ENCODE results near the gene ZBED2. TPM values are rescaled to one million over a fixed set of nuclear protein-coding genes. Genes with fewer than 3 reads are reported as not detected.
"Not testable (repeated sequence)": the region's sequence is repeated elsewhere in the genome, so short reads cannot be mapped to it uniquely, and the experiment has no call there.

Gene ZBED2
- total and polyA plus RNA-seq, 2 donors (not counting 3 experiments of a cell fraction or from before 2014, with no cell fraction given): not detected

GRCh38 chr3:111635403-111635802, 40.3 kb upstream of the ZBED2 start:
- H3K79me2 ChIP-seq (ENCODE audit: control insufficient read depth, insufficient read depth, low read length): no peaks in the 10 kb centered on the region
- H3K27ac ChIP-seq (ENCODE audit: insufficient read depth, low read depth, low read length): no peak overlapping the region
- no peaks in the 10 kb centered on the region for H3K9me1 ChIP-seq (replicated peaks; ENCODE audit: control insufficient read depth, extremely low read depth, insufficient read depth, low read length)
- ChIA-PET POLR2A (no interaction called here), CTCF (no interaction called here)
- peaks cover 0 to 3% of the 10 kb centered on the region in 2 experiments for H3K27me3 ChIP-seq (ENCODE audit: control insufficient read depth in 2 of 2, insufficient read depth in 2 of 2, low read length in 2 of 2)
- no peak overlapping the region for H2AFZ ChIP-seq (ENCODE audit: low read depth, low read length)
- dilution Hi-C loops (cut with MboI; ENCODE audit: extremely low pct_ligation_motif_present, low sequenced_read_pairs): no loop called here
- no peaks in the 10 kb centered on the region for H4K20me1 ChIP-seq (replicated peaks; ENCODE audit: control insufficient read depth, extremely low read depth, insufficient read depth, low read length)
- no TSS peak for BruUV-seq (replicated peaks)
- TF ChIP-seq POLR2AphosphoS5 (IDR thresholded peaks at IDR 0.05; ENCODE audit: insufficient read depth, low read depth, low read length): no peak
- H3K36me3 ChIP-seq (ENCODE audit: control insufficient read depth in 2 of 2, extremely low read depth in 1 of 2, insufficient read depth in 2 of 2, low read length in 2 of 2): no peaks in the 10 kb centered on the region
- H3K4me2 ChIP-seq (ENCODE audit: insufficient read depth, low read length): no peak overlapping the region
- no peak for FAIRE-seq
- no peak overlapping the region for H3K4me3 ChIP-seq (replicated peaks in 1 of 3; ENCODE audit: insufficient read depth in 1 of 3, low read depth in 1 of 3, low read length in 3 of 3)
- intact Hi-C loops (cut with micrococcal nuclease): no loop called here
- no peak overlapping the region for H3K9ac ChIP-seq (replicated peaks; ENCODE audit: extremely low read depth, insufficient read depth, low read length)
- H3K4me1 ChIP-seq (ENCODE audit: control insufficient read depth, extremely low read depth, insufficient read depth, low read length): no peaks in the 10 kb centered on the region
- DNase-seq (ENCODE audit: low read depth, low spot score): no peak
- no peaks in the 10 kb centered on the region for H3K9me3 ChIP-seq (replicated peaks; ENCODE audit: control insufficient read depth, insufficient read depth, low read length)

GRCh38 chr3:111630638-111631037, 35.5 kb upstream of the ZBED2 start:
- CTCF ChIA-PET; H2AFZ ChIP-seq (ENCODE audit: low read depth, low read length); H3K4me3 ChIP-seq (replicated peaks in 1 of 3; ENCODE audit: insufficient read depth in 1 of 3, low read depth in 1 of 3, low read length in 3 of 3); dilution Hi-C loops (cut with MboI; ENCODE audit: extremely low pct_ligation_motif_present, low sequenced_read_pairs); intact Hi-C loops (cut with micrococcal nuclease); H3K79me2 ChIP-seq (ENCODE audit: control insufficient read depth, insufficient read depth, low read length); H3K9me1 ChIP-seq (replicated peaks; ENCODE audit: control insufficient read depth, extremely low read depth, insufficient read depth, low read length); FAIRE-seq; H3K27ac ChIP-seq (ENCODE audit: insufficient read depth, low read depth, low read length); H3K9me3 ChIP-seq (replicated peaks; ENCODE audit: control insufficient read depth, insufficient read depth, low read length); H3K9ac ChIP-seq (replicated peaks; ENCODE audit: extremely low read depth, insufficient read depth, low read length); H3K4me1 ChIP-seq (ENCODE audit: control insufficient read depth, extremely low read depth, insufficient read depth, low read length); POLR2A ChIA-PET; DNase-seq (ENCODE audit: low read depth, low spot score); H3K4me2 ChIP-seq (ENCODE audit: insufficient read depth, low read length); BruUV-seq (replicated peaks); H3K36me3 ChIP-seq (ENCODE audit: control insufficient read depth in 2 of 2, extremely low read depth in 1 of 2, insufficient read depth in 2 of 2, low read length in 2 of 2); H3K27me3 ChIP-seq (ENCODE audit: control insufficient read depth in 2 of 2, insufficient read depth in 2 of 2, low read length in 2 of 2); H4K20me1 ChIP-seq (replicated peaks; ENCODE audit: control insufficient read depth, extremely low read depth, insufficient read depth, low read length): not testable (repeated sequence)

- DNase-seq (ENCODE audit: low read depth, low spot score); POLR2A ChIA-PET; H3K9me3 ChIP-seq (replicated peaks; ENCODE audit: control insufficient read depth, insufficient read depth, low read length); H2AFZ ChIP-seq (ENCODE audit: low read depth, low read length); H3K4me3 ChIP-seq (replicated peaks in 1 of 3; ENCODE audit: insufficient read depth in 1 of 3, low read depth in 1 of 3, low read length in 3 of 3); H3K4me1 ChIP-seq (ENCODE audit: control insufficient read depth, extremely low read depth, insufficient read depth, low read length); CTCF ChIA-PET; H4K20me1 ChIP-seq (replicated peaks; ENCODE audit: control insufficient read depth, extremely low read depth, insufficient read depth, low read length); BruUV-seq (replicated peaks); H3K27me3 ChIP-seq (ENCODE audit: control insufficient read depth in 2 of 2, insufficient read depth in 2 of 2, low read length in 2 of 2); H3K9ac ChIP-seq (replicated peaks; ENCODE audit: extremely low read depth, insufficient read depth, low read length); H3K4me2 ChIP-seq (ENCODE audit: insufficient read depth, low read length); H3K36me3 ChIP-seq (ENCODE audit: control insufficient read depth in 2 of 2, extremely low read depth in 1 of 2, insufficient read depth in 2 of 2, low read length in 2 of 2); H3K79me2 ChIP-seq (ENCODE audit: control insufficient read depth, insufficient read depth, low read length); intact Hi-C loops (cut with micrococcal nuclease); H3K27ac ChIP-seq (ENCODE audit: insufficient read depth, low read depth, low read length); FAIRE-seq; dilution Hi-C loops (cut with MboI; ENCODE audit: extremely low pct_ligation_motif_present, low sequenced_read_pairs); H3K9me1 ChIP-seq (replicated peaks; ENCODE audit: control insufficient read depth, extremely low read depth, insufficient read depth, low read length): not testable (repeated sequence)
These were observed 33.9 kb upstream of the ZBED2 start for GRCh38 chr3:111629018-111629417.

Measured in endothelial cell of umbilical vein (primary cell).